Measurements from ENCODE around the gene PUS3.
"Not testable (repeated sequence)": the region's sequence is repeated elsewhere in the genome, so short reads cannot be mapped to it uniquely, and the experiment has no call there.

PUS3 gene

DNA sequence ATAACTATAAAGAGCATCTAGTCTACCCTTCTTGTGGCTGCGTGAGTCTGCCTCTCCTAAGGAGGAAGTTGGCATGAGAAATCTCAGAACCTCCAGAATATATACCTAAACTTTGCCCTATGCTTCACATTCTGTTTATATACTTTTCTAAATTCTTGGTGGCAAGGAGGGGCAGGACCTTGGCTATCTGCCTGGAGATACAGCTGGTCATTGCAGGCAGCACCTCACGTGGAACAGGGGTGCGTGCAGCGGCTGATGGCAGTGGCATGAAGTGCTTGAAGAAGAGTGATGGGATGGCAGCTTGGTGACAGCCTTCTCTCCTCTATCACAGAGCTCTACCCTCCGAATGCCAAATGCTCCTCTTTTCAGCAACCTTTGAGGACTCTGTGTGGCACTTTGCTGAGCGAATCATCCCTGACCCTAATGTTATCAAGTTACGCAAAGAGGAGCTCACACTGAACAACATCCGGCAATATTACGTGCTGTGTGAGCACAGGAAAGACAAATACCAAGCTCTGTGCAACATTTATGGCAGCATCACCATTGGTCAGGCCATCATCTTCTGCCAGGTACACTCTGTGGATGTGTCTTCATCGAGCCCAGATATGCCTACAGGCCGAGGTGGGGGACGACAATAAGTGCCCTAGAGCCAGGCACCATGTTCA is 13.8 kb upstream of the PUS3 start:
- DNase-seq (ENCODE audit: low spot score) = no peak

DNA sequence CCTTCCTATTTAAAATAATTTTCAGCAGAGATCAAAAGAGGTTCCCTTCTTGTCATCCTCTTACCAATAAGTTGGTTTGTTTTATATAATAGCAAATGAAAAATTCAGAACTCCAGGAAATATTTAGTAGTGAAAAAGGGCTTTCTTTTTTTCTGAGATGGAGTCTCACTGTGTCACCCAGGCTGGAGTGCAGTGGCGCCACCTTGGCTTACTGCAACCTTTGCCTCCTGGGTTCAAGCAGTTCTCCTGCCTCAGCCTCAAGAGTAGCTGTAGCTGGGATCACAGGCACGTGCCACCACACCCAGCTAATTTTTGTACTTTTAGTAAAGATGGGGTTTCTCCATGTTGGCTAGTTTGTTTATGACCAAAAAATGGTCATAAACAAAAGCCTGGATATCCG is 11.6 kb upstream of the PUS3 start:
- not testable (repeated sequence) for DNase-seq (ENCODE audit: low spot score)

DNA sequence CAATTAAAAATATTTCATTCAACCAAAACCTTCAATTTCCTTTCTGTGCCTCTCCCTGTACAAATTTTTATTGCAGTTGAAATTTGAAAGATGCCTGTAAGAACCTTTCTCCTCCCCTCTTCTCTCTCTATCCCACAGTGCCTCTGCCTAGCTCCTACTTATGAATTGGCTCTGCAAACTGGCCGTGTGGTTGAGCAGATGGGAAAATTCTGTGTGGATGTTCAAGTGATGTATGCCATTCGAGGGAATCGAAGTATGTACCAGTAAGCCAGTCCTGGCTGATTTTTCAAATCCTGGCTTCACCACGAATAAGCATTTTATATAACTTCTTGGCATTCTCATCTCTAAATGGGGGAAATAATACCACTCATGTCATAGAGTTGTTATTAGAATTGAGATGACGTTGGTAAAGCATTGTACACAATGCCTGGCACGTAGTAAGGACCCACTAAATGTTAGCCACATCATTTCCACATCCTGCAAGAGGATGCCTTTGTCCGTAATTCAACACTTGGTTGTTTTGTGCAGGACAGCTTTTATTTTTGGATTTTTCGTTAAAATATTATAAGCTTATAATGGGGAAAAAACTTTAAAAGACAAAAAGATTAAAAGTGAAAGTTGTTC is 7.3 kb upstream of the PUS3 start:
- DNase-seq (ENCODE audit: low spot score) = no peak

DNA sequence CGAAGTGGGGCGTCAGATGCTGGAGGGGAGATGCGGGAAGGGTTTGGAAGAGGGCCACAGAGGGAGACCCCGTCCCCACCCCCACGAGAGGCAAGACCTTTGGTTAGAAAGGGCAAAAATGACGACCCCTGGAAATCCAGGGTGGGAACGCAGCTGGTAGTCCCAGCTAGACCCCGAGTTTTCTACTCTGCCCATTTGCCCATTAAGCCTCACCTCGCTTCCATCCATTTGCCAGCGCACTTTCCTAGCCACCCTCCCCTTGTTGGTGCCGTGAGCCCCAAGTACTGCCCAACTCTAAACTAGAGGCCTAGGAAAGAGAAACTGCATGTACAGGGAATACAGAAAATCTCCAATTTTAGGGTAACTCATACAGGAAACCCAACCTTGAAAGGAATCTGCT is 1.7 kb upstream of the PUS3 start:
- DNase-seq (ENCODE audit: low spot score) = no peak

DNA sequence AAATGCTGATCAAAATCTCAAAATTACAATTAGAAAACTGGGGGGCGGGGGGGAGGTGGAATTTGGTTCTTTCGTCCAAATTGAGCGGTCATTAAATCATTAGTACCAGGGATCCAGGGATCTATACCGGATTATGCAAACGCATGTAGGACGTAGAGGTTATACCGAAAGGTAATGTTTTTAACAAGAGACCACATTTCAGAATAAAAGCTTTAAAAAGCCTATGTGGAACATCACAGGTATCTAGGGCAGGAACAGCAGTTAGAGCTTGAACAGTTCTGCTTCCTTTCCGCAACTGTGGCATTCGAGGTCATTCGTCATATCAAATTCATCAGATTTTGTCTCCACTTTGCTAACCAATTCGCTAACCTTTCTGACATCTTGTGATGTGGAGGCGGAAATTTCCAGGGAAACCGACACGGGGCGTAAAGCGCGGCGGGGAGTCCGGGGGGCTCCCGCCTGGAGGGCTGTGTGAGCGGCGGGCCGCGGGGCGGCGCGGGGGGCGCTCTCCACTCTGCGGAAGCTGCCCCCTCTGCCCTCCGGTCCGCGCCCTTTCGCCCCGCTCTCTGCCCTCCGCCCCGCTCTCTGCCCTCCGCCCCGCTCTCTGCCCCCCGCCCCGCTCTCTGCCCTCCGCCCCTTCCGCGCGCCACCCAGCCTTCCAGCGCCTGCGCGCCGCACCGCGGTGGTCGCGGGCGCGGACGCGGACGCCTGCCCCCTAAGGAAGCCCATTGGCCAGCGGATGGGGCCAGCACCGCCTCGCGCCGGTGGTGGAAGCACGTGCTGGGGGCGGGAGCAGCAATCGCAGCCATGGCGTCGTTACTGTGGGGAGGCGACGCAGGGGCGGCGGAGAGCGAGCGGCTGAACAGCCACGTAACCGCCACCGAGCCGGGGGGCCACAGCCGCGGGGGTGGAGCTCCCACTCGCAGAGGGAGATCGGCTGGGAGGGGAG is 979 bp upstream of the PUS3 start, which contains the start of gene DDX25:
Gene DDX25, plus strand, starts transcription at position 798 of the 949 bp plus-strand sequence. Its CDS starts 10 bp downstream, at position 808.
- DNase-seq (ENCODE audit: low spot score) = peak; percentile 6

DNA sequence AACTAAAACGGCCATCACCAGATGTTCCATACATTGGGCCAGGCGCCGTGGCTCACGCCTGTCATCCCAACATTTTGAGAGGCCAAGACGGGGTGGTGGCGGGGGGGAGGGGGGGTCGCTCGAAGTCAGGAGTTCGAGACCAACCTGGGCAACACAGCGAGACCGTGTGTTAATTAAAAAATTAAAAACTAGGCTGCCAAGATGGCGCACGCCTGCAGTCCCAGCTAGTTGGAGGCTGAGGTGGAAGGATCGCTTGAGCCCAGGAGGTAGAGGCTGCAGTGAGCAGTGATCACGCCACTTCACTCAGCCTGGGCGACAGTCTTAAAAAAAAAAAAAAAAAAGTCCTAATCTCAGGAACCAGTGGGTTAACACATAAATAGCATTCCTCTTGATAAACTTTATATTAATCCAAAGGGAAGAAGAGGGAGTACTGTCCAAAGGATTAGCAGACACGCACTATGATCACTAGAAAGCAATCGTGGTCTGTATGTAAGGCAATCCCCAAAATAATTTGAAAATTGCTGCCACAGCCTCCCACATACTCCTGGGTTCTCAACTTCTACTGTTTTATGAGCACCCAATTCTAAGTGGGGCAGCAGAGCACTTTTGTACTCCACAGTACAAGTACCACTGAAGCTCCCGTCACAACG is 604 bp downstream of the PUS3 start:
- no peak for DNase-seq (ENCODE audit: low spot score)

DNA sequence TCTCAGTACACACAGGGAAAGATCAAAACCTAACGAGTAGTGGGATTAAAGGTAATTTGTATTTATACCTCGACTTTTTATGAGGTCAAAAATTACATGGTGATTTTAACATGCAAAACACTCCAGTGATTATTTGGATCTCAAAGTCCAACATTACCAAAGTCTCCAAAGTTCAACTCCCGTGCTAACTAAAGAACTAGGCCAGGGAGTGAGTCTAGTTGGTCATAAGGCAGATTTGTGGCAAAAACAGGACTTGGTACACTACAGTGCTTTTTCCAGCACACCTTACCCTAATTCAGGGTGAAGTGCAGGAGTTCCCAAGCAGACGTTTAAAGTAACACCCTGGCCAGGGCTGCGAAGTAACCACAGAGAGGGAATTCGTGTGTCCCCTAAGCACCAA is 1.1 kb downstream of the PUS3 start:
- DNase-seq (ENCODE audit: low spot score) = no peak

DNA sequence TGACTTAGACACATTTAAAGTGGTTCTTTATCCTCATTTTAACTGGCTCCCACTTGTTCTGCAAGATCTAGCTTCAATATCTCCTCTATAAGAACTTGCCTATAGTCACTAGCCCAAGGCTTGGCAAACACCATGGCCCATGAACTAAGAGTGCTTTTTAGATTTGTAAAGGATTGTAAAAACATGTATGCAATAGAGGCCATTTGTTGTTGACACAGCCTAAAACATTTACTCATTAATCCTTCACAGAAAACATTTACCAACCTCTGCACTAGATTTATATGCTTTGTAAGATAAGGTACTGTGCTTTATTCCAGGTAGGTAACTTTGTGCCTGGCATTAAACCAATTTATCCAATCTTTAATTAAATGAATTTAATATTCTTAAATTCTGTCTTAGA is 10.0 kb downstream of the PUS3 start:
- DNase-seq (ENCODE audit: low spot score) = no peak

DNA sequence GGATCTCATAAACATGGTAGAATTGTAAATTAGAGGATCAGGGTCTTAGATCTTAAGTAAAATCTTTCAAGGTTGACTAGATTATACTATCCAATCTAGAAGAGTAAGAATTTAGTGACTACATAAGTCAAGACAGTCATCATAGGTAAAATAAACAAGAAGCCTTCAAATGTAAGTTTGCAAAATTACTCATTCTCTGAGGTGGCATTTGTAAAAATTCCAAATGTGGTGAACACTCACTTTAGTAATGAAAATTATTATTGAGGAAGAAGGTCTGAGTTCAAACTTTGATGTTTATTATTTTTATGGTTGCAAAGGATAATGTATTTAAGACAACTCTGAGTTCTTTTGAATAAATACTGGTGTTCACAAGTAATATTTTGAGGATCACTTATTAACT is 10.9 kb downstream of the PUS3 start:
- DNase-seq (ENCODE audit: low spot score) = no peak

DNA sequence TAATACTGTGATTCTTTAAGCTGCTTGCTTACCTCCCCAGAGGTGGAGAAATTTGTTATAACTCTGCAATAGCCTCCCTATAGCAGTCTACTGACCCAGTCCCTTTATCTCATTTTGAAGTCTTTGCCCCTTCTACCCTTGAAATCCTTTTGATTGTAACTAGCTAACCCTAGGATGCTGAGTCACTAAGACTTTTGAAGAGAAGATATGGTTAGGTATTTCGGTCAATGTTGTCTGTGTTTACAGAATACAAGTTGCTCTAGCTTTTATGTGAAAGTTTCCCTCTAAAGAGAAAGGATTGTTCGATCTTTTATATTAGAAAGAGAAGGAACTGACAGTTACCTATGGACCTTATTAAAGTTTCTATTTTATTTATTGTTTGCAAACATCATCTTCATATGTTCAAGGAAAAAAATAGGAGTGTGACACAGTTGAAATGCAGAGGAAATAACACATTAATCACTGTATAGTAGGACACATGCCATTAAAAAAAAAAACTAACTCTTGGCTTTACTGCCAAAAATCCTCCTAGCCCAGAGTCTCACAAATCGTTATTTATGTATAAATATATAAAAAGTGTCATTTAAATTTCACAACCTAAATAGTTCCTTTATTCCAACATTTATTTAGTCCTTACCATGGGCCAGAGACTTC is 12.4 kb downstream of the PUS3 start:
- no peak for DNase-seq (ENCODE audit: low spot score)

DNA sequence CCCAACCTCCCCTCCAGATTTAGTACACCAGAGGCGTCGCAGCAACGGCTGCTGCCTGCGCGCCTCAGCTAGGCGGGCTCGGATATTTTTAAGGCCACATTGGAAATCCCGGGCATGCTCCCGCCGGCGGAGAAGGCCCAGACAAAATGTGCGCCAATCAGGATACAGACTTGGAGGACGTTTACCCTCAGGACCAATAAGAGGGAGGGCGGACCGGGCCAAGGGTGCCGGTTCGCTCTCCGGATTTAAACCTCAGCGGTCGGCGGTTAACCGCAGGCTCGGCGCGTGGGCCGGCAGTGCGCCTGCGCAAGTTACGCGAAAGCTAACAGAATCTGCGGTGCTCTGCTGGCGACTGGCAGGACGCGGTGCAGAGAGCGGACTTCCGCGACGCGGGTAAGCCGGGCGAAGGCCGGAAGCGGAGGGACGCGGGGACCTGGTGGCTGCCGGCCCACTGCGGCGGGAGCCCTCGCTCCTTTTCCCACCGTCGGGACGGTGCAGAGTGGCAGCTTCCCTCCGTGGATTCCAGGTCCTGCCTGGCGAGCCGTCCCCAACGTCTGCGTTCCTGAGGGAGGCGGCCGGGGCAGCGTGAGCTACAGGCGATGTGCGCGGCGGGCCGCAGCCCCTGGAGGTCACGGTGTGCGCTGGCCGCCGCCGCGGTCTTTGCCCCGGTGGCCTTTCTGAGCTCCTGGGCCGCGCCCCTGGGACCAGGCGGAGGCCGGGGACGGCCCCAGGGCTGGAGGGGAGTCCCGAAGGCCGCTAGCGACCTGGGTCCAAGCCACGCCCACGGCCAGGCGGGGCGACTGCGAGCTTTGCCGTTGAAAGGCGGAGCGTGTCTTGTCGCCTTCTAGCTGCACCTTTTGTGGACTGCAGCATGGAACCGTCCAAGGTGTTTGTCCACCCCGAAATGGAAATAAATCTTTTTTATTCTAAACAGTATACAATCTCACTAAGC is 15.4 kb downstream of the PUS3 start, which contains the start of gene HYLS1:
Gene HYLS1, plus strand, starts transcription at position 296 of the 952 bp plus-strand sequence. CDS start 11,701 bp downstream, outside the sequence.
- peak; percentile 95 for DNase-seq (ENCODE audit: low spot score)

DNA sequence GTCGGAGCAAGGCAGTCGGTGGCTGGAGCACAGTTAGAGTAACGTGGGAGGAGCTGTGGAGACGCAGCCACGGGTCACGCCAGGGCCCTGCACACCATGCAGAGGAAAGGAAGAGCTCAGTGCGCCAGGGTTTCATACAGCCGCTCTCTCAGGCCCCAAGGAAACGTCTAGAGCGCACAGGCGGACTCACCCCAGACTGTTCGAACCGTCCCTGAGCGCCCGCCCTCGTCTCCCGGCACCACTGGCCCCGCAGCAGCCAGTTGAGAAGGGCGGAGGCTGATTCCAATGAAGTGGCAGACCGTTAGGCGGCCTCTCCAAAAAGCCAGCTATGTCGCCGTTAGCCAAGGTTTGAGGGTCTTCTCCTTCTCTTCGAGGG is 16.0 kb downstream of the PUS3 start:
- peak; percentile 35 for DNase-seq (ENCODE audit: low spot score)

DNA sequence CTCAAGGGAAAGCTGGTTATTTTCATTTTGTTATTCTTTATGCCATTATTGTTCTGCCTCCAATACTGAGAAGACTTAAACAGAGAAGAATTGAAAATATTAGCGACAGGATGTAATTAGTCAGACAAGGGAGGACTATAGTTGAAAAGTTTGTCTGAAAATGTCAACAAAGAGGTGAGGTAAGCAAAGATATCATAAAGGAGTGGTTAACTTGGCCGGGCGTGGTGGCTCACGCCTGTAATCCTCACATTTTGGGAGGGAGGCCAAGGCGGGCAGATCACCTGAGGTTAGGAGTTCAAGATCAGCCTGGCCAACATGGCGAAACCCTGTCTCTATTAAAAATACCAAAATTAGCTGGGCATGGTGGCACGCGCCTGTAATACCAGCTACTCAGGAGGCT is 19.6 kb downstream of the PUS3 start:
- DNase-seq (ENCODE audit: low spot score) = no peak

DNA sequence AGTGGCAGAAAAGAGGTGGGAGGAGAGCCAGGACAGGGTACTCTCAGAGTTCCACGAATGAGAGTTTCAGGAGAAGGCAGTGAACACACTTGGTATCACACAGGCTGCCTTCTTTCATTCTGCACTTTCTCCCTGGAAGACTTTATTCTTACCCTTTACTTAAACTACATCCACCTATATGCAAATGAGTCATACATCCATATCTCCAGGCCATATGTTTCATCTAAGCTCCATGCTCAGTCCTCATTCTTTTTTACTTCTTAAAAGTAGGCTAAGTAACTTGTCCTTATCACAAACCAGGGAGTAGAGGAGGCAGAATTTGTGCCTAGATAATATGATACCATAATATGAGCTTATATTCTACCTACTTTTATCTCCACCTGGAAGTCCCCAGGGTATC is 21.7 kb downstream of the PUS3 start:
- no peak for DNase-seq (ENCODE audit: low spot score)

DNA sequence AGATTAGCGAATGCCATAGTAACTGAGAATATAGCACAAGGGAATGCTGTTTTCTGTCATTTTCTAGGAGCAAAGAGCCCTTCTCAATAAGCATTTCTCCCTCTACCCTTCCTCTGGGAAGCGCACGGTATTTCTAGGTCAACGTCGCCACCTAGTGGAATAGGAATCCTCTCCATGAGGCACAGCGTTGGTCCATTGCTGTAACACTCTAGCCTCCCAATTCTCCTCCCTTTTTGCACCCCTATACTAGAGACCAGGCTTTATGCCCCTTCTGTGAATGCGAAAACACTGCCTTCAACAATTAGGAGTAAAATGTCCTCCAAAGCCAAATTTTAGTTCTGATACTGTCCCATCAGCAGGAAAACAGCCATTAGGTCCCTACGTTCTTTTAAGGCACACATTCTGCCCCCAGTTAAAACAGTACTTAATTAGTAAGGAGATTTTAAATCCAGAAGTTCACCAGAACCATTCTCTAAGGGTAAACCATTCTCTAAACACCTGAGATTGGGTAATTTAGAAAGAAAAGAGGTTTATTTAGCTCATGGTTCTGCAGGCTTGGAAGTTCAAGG is 28.4 kb downstream of the PUS3 start:
- peak; percentile 14 for DNase-seq (ENCODE audit: low spot score)

DNA sequence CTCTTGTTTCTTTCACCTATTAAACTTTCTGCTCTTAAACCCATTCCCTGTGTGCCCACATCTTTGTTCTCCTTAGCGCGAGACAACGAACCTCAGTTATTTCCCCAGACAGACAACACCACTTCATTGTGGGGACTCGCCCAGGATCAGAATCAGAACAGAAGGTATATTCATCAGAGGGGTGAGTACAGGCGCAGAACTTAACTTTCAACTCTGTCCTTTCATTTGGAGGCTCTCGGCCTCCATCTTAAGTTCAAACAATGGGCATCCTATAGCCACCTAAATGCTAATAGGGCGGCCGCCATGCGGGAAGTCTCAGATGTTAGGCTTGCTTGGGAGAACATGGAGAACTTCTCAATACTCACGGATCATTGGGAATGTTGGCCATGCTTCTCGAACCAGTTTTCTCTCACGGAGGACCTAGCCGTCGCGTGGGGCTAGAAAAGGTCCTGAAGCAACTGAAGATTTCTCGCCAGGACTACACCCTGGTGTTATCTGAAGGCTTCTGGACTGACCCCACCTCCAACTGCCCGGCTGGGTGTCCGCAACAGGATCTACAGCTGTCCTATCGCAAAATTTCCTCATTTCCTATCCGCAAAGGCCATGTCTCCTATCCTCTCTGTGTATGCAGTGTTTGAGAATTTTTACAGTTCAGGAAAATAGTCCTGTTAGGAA is 29.0 kb downstream of the PUS3 start:
- no peak for DNase-seq (ENCODE audit: low spot score)

DNA sequence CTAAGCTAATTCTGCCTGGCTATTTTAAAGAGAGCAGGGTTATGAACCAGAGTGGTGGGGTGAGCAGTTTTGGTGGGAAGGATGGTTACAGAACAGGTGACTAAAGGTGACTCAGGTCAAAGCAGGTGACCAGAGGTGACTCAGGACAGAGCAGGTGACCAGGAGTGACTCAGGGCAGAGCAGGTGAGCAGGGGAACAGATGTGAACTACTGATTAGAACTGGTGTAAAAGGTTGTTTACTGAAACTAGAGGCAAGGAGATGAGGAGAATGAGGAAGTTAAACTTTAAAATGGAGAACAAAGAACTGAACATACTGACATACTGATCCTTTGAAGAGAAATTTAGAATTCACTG is 30.9 kb downstream of the PUS3 start:
- no peak for DNase-seq (ENCODE audit: low spot score)

DNA sequence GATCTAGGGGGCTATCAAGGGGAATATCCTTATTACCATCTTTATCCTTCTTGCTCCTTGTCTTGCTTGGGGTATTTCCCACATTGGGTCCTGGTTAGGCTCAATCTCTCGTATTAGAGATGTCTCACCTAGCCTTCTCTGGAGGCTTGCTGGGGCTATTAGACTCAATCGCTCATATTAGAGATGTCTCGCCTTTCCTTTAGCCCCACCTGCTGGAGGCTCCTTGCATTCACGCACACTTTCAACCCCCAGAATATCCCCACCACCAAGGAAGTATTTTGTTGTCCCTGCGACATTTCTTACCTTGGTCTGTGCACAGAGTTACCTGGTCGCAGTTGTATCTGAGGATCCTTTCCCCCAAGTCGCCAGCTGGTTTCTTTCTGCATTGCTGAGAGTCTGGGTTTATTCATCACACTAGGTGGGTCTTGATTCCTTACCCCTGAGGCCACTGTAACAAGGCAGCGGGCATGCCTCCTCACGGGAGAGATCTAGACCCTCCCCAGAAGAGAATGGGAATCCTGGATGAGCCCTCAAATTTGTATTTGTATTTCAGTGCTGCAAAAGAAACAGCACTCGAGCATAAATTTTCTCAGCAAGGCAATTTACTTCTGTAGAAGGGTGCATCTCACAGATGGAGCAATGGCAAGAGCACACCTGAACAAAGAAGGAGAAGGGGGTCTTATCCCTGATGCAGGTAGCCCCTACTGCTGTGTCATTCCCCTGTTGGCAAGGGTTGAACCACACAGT is 31.4 kb downstream of the PUS3 start:
- peak; percentile 17 for DNase-seq (ENCODE audit: low spot score)

DNA sequence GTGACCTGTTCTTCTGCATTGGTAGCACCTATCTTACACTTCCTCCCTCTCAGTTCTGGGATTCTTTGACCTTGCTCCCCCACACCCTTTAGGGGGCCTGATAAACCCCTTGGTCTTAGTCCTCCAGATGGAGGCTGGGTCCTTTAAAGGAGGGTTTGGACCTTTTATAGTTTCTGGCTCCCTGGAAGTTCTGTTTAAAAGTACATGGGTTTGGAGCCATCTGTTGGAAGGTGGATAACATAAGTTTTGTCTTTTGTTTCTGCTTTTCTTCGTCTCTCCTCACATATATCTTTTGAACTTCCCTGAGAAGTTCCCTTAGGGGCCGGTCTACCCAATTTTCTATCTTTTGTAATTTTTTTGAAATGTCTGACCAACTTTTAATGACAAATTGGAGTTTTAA is 33.5 kb downstream of the PUS3 start:
- no peak for DNase-seq (ENCODE audit: low spot score)
